HG03045 (cell line): Measurements from ENCODE around the gene VPS52.

ENCODE experiments used
- ATAC-seq: cut with Tn5 transposase; IDR thresholded peaks from one replicate; pipeline ENCODE4 v1.9.1; 2021; ENCODE audit warnings: mild to moderate bottlenecking, moderate library complexity; ENCODE audit not compliant: unreplicated experiment

Gene VPS52

DNA sequence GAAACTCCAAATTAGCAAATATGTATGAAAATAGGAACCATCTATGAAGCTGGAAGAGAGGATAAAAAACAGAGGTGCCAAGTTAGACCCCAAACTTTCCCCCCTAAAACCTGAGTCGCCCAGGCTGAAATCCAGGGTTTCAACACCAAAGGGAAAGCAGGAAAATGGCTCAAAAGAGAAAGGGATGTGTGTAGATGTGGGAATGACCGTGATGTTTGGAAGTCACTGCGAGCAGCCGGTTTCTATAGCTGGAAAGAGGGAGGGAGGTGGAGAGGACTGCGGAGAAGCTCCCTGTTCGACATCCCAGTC, 58.9 kb downstream of the VPS52 start:
- ATAC-seq = no peak

DNA sequence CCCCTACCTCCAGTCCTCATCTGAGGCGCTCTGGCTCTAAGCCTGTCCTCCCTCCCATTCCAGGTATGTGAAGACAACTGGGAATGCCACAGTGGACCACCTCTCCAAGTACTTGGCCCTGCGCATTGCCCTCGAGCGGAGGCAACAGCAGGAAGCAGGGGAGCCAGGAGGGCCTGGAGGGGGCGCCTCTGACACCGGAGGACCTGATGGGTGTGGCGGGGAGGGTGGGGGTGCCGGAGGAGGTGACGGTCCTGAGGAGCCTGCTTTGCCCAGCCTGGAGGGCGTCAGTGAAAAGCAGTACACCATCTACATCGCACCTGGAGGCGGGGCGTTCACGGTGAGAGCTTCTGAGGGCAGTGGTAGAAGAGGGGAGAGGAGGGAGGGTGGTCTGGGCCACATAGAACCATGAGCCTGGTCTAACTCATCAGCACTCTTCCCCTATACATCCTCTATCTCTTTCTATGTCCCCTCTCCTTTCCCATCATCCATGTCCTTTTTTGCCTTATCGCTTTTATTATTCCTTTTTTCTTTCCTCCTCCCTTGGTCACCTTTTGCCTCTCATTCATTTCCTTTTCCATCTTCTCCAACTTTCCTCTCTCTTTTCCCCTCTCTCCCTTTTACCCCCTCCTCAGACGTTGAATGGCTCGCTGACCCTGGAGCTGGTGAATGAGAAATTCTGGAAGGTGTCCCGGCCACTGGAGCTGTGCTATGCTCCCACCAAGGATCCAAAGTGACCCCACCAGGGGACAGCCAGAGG, 59.8 kb downstream of the VPS52 start:
- ATAC-seq = no peak

DNA sequence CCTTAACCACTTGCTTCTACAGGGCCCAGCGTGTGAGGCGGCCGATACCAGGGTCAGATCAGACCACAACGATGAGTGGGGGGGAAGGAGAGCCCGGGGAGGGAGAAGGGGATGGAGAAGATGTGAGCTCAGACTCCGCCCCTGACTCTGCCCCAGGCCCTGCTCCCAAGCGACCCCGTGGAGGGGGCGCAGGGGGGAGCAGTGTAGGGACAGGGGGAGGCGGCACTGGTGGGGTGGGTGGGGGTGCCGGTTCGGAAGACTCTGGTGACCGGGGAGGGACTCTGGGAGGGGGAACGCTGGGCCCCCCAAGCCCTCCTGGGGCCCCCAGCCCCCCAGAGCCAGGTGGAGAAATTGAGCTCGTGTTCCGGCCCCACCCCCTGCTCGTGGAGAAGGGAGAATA, 60.5 kb downstream of the VPS52 start:
- ATAC-seq = no peak

DNA sequence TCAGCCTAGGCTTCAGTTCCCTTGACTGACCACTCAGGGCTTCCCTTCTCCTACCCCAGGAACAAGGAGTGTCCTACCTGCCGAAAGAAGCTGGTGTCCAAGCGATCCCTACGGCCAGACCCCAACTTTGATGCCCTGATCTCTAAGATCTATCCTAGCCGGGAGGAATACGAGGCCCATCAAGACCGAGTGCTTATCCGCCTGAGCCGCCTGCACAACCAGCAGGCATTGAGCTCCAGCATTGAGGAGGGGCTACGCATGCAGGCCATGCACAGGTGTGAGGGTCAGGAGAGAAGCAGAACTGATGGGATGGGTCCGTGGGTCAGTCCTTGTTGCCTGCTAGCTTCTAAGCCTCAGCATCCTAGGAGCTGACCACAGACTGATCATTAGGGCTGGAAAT, 61.8 kb downstream of the VPS52 start:
- ATAC-seq = no peak

DNA sequence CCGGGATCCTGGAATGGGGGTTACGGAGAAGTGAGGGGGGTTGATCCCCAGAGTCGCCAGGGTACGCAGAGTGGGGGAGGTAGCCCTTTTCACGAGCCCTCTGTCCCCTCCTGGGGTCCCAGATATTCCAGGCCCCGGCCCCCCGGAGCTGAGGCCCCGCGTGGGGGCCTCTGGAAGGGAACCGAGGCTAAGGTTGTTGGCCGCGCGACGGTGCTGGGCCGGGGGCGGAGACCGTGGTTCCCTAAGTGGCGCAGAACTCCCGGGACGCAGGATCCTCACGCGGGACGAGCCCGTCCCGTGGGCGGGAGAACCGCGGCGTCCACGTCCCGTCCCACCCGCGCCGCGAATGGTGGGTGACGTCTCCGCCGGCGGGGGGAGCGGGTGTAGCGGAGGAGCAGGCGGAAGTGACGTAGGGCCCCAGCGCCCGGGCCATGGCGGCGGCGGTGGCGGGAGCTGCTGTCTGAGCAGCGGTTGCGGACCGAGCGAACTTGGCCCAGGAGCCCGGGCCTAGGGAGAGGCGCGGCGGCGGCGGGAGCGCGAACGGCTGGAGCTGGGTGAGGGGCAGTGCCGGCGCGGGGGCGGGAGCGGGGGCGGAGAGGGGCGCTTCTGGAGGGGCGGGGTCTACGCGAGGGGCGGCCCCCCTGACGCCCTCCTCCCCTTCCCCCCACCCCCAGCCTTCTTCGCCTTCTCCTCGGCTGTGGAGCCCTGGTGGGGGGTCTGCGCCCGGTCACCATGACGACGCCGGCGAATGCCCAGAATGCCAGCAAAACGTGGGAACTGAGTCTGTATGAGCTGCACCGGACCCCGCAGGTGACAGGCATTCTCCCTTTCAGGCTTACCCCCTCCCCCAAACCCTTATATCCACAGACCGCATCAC, 63.3 kb downstream of the VPS52 start, which contains the start of gene RING1:
RING1 (plus strand) TSS at position 410 of the 877 bp plus-strand sequence; CDS start at position 733, 323 bp downstream.
- ATAC-seq = peak; percentile 44

DNA sequence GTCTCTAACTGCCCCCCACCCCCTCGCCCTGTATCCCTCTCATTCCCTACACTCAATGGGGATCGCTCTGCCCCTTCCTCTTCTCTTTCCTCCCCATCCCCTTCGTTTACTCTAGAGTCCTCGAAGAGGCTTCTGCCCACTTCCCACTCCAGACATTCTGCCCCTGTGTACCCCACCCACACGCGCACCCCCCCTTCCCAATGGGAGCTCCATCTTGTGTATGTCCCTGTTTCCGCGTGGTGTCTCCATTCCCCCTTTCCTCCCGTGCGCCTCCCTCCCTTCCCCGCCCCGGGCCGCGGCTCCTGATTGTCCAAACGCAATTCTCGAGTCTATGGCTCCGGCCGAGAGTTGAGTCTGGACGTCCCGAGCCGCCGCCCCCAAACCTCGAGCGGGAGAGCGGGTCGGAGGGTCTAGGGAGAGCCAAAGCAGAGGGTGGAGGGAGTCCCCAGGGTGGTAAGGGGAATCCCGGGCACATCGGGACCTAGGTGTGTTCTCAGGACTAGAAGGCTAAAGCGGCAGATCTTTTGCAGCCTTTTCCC, 64.1 kb downstream of the VPS52 start:
- ATAC-seq = no peak

DNA sequence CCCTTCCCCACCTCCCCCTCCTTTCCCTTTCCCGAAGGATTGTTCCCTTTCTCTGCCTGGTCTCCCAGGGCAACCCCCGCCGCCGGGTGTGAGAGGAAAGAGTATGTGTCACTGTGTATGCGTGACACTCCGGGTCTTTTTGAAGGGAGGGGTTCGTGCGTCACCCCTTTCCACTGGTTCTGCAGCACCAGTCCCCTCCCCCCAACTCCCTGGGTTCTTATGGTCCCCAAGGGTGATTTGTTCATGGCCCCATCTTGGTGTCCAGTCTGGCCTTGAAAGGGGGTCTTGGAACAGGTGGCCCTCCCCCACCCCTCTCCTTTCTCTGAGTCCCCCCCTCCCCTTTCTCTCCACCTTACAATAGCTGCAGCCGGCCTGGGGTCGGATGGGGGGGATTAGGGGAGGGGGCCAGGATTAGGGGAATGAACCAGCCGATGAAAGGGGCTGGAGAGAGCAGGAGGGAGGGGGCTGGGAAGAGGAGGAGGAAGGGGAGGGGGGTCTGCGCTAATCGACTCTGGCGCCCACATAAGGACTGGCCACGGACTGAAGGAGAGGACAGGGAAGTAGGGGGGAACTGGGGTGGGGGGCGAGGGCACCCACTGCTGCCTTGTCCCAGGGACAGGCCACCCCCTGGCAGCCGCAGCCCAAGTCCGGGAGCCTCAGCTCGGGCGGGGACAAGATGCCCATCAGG, 64.7 kb downstream of the VPS52 start:
- no peak for ATAC-seq

DNA sequence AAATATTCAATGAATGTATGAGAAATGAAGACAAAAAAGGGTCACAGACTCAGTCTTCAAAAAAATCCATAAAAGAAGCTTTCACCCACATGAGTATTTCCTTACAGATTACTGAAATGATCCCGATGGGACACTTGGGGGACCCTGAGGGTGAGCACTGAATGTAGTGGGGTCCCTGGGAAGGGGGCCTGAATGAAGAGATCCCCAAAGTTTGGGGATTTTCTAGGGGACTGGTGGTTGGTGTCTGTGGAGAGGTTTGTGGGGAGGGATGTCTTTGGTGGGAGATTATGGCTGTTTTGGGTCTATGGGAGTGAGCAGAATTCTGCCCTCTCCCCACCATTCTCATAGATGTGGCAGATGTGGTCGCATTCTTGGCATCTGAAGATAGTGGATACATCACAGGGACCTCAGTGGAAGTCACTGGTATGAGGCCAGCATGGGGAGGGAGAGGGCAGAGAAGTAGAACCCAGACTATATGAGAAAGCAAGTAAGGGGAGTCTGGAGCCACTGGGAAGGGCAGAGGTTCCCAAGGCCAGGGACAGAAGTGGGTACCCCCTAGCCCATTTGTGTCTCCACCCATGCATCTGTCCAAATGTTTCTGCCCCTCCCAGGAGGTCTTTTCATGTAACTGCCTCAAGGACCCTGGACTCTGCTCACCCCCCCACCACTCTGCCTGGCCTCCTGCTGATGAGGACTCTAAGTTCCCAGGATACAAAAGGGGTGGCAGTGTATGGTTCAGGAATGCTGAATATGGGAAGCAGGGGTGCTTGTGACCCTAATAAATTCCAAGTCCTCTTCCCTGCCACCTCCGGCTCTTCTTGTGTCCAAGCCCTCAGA, 65.4 kb downstream of the VPS52 start:
- ATAC-seq = no peak

DNA sequence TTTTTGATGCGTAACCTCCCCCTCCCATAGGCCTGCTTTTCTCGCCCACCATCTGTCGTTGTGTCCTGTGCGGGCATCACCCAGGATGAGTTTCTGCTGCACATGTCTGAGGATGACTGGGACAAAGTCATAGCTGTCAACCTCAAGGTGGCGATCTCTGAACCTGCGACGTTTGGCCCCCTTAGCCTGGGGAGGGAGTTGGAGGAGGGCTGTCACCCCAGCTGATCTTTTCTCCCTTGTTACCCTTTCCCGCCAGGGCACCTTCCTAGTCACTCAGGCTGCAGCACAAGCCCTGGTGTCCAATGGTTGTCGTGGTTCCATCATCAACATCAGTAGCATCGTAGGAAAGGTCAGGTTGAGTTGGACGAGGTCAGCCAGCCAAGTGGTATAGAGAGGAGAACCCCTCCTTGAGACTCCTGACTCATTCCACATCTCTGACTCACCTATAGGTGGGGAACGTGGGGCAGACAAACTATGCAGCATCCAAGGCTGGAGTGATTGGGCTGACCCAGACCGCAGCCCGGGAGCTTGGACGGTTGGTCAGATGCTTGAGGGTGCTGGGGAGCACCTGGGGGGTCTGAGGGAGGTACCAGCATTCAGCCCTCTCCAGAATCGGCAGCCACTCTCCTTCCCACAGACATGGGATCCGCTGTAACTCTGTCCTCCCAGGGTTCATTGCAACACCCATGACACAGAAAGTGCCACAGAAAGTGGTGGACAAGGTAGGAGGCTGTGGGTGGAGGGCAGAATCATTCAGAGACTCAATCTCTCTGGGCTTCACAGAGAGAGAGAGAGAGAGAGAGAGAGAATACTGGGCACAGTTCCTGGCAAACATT, 66.3 kb downstream of the VPS52 start:
- no peak for ATAC-seq

DNA sequence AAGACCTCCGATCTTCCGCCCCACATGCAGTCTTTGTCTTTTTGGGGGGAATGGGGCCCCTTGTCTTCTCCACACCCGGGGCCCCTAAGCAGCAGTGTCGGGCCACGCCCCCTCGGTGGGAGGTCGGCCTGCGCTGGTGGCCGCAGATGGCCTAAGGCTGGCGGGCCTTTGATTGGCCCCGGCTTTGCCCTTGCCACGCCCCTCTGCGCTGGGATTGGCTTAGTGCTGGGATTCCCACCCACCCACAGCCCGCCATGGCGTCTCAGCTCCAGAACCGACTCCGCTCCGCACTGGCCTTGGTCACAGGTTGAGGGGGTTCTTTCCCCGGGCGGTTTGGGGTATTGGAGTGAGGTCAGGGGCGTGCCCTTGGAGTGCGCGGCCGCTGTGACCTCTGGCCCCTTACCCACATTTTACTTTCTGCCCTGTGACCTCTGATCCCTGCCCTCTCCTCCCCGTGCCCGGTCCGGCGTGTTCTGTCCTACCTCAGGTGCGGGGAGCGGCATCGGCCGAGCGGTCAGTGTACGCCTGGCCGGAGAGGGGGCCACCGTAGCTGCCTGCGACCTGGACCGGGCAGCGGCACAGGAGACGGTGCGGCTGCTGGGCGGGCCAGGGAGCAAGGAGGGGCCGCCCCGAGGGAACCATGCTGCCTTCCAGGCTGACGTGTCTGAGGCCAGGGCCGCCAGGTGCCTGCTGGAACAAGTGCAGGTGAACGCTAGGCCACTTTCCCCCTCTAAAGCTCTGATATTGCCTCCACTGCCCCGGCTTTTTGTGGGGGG, 67.1 kb downstream of the VPS52 start, which contains the start of gene HSD17B8:
HSD17B8 (plus strand) TSS at position 241 of the 776 bp plus-strand sequence; CDS start at position 255, 14 bp downstream.
- ATAC-seq = peak; percentile 45

DNA sequence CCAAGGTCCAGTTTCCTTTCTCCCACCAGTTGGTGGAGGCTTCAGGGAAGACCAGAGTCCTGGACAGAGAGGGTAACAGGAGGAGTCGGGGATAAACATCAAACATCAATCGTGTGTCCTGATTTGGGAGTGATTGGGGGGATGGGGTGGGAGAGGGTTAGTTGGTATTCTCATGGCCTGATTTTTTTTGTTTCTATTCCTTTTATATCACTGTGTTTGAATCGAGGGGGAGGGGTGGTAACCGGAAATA, 67.6 kb downstream of the VPS52 start:
- no peak for ATAC-seq

GRCh38 chr6:33203443-33204164, 68.1 kb downstream of the VPS52 start:
- ATAC-seq = no peak

GRCh38 chr6:33202799-33203198, 68.9 kb downstream of the VPS52 start:
- no peak for ATAC-seq

GRCh38 chr6:33201935-33202334, 69.7 kb downstream of the VPS52 start:
- no peak for ATAC-seq

- no peak for ATAC-seq
Measured at GRCh38 chr6:33201147-33201545, 70.5 kb downstream of the VPS52 start.
